ENCODE measurements around the gene DCLK1.
"Not testable (repeated sequence)": the region's sequence is repeated elsewhere in the genome, so short reads cannot be mapped to it uniquely, and the experiment has no call there.

The DCLK1 gene

DNA sequence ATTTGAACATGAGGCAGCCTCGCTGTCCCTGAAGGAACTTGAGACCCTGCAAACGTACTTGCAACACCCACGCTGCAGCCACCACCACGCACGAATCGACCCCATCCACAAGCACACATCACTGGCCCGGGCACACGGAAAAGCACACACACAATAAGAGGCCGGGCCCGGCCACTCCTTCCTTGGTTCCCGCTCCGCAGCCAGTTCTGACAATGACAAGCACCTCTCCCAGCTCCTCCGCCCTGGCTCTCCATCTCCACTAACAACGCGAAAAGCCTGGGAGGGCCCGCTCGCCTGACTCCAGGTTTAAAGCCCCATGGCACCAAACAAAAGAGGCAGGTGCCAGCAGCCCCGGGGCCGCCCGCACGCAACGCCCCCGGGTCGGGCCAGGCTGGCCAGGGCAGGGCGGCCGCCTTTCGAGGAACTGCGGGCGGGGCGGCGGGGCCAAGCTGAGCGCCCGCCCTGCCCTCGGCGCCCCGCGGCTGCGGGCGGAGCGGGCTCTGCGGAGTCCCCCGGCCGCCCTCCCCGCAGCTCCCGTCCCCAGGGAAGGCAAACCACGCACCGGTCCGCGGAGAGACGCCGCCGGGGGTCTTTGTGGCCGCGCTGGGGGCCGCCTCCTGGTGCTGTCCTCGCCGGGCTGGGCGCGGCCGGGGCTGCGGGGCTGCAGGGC, 495 bp downstream of the DCLK1 start:
- DNase-seq = no peak

DNA sequence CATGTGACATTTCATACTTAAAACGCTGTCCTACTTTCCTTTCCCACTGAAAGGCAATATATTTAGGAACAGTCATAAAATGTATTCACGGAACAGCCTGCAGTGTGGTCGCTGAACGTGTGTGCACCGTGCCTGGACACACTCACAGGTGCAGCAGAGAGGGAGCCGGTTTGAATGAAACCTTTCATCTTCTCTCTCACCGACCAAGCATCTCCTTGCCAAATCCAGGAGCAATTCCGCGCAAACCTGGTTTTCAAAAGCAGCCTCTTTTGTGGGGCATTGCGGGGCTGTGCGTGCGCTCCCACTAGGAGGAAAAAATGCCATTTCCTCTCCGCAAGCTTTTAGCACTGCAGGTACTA, 1.0 kb downstream of the DCLK1 start:
- no peak for DNase-seq

DNA sequence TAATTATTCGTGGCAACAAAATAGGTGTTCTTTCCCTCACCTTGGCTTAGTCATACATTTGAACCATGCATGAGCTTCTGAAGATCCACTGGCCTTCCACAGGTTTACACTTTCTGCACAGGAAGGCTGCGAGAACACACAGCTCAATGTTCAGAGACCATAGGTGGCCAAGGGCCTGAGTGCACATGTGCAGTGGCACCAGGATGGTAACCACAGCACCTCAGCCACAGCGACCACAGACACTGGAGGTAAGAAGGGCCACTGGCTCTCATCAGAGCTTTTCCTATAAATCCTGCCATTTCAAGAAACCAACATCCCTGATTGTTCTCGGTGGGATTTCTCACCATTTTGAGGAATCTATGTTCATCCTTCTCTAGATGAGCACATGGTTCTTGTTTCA, 1.6 kb downstream of the DCLK1 start:
- no peak for DNase-seq

DNA sequence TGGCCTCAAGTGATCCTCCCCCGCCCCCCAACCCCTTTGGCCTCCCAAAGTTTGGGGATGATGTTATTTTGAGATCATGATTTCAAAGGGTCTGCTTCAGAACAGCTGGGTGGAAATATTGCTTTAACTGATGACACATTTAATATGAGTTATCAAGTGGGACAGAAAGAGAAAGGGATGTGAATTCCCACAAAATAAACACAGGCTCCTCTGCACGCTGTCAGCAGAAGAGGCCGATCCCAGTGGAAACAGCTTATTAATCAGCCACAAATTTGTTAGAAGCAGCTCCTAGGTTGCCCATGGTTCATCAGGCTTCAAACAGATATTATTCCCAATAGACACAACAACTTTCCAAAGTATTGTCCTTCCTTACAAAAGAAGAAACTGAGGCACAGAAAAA, 4.7 kb downstream of the DCLK1 start:
- DNase-seq = no peak

DNA sequence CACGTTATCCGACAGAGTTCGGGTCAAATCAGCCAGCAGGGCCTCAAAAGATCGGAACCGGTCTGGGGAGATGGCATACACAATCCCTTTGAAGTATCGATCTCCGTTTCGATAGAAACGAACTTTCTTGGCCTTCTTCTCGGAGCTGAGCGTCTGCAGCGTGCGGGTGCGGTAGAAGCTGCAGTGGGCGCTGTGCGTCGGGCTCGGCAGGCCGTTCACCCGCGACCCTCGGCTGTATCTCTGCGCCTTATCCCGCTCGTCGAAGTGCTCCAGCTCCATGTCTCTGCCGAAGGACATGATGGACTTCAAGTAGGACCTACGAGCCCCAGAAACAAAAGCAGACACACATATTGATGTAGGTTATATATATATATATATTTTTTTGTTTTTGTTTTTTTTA, 5.3 kb downstream of the DCLK1 start:
- no peak for DNase-seq

DNA sequence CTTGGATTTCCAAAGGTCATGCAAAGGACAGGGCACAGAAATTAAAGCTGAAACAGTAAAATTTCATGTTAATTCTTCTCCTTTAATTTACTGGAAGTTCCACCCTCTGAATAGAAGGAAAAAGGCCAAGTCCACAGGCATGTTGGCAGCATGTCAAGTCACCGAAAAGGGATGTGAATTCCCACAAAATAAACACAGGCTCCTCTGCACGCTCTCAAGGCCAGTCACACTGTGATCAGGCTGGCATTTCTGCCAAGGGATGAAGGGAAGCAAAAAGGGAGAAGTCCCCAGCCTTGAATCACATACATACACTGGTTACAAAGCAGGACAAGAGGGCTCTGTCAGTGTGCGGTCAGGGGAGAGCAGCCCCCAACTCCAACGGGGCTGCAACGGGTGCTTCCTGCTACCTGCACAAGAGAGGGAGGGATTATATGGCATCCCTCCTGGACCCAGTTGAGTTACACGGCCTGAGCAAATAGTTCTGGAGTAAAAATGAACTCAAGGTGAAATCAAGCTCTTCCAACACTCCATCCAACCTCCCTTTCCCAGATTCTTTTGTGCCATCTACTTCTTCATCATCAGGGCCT, 6.9 kb downstream of the DCLK1 start:
- no peak for DNase-seq

DNA sequence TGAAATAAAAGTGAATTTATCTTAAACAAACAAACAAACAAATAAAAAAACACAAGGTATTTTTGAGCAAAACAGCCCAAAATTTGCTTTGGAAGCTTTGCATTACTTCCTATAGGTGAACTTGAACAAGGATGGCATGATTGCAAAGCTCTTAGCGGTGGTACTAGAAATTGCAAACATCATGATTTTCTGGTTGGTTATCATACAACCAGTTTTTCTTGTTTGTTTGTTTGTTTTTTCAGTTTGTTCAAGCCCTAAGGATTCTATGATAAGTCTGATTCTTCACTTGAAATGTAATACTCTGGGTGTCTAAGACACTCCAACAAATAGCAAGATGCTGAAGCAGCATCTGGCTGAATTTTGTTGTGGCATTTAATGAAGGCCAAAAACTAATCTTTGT, 15.9 kb downstream of the DCLK1 start:
- no peak for DNase-seq

DNA sequence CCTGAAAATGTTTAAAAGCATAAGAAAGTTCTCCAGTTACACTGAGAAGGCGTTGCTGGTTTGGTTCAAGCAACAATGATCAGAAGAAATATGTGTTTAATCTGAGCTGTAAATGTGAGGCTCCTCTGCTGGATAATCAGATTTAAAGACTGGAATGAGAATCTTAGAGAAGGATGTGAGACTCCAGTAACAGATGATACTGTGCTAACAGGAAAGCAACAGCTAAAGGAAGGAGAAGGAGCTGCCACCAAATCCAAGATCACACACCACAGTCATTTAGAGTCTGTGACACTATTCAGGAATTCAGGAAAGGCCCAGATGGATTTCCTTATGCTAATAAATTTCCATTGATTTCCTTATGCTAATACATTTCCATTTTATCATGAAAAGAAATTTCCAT, 16.9 kb downstream of the DCLK1 start:
- no peak for DNase-seq

DNA sequence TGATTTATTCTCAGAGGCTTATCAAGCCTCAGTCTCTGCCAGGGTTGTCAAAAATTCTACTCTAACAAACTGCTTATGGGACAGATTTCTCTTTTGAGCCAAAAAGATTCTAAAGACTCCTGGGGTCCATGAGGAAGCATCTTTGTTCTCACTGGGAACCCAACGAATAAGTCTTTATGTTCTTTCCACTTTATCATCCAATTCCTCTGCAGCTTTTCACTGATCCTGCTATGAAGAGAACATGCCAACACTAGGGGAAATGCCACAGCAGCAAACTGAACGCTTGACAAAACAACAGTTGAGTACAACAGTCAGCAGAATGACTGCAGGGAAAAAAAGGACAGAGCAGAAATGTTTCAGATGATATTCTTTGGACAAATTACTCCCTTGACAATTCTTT, 22.2 kb downstream of the DCLK1 start:
- no peak for DNase-seq

DNA sequence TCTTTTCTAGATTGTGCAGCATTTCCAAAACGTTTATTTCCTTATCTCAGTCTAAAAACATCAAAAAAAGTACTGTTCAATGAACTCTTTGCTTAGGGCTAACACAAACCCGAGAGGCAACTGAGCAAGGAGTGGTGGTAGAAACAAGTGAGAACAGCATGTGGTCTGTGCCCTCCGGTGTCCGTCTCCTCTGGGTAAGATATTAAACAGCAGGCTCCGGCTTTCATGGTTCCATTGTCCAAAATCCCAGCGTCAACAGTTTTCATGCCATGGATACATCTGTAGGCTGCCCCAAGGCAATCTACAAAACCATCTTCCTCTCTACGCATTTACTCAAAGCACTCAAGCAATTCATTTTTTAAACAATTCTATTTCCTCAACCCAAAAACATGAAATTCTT, 22.8 kb downstream of the DCLK1 start:
- DNase-seq = no peak

DNA sequence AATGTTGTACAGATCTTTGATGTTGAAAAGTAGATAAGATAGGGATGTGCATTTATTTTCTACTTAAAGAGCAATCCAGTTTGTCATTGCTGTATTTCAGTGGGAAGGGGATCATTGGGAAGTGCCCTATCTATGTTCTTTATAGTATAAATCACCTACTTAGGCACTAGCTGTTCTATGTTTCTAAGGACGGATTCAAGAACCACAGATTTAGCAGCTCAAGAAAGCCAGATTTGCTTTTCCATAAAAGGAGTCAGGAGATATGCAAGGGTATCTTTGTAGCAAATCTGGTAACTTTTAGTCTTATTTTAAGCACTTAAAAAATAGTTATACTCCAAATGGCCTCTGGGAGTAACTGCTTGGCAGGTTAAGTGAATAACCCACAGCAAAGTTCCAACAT, 23.7 kb downstream of the DCLK1 start:
- no peak for DNase-seq

DNA sequence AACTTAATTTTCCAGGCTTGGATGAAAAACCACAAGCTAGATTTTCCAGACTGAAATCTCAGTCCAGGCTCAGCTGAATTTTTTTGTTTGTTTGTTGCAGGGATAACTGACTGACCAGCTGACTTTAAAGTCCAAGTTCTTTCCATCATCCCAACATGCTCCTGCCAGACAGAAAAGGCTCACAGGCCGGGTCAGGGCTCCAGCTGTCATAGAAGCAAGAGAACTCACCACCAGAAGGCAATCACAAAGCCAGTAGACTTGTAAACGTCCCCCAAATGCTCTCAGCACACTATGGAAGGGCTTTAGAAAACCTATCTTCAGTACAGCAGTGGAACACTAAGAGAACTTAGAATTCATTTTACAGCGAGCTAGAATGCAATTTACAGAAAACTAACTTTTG, 25.5 kb downstream of the DCLK1 start:
- DNase-seq = no peak

DNA sequence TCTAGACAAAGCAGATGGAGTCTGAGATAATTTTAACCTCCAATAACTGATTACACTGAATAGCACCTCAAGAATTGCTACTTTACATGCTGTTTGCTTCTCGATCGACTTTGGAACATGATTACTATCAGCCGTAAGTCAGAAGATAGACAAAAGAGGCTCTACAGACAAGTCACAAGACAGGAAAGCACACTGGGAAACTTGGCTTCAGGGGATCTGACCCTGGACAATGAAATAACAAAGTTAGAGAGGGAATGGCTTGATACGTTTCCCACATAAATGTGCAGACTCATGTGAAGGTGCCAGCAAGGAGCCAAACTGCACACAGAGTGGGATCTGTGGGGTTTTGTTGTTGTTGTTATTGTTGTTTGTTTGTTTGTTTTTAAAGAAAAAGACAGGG, 28.5 kb downstream of the DCLK1 start:
- no peak for DNase-seq

DNA sequence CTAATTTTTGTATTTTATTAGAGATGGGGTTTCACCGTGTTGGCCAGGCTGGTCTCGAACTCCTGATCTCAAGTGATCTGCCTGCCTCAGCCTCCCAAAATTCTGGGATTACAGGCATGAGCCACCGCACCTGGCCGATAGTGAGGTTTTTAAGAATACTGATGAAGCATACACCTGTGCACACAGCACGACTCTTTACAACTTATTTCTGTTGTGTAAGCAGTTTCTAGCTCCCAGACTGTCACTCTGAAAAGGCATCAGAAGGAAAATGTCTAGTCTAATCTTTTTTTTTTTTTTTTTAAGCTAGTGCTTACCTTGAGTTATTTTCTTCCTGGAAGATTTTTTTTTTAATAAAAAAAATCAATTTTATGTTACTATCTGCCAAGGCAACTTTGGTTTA, 29.3 kb downstream of the DCLK1 start:
- DNase-seq = not testable (repeated sequence)

DNA sequence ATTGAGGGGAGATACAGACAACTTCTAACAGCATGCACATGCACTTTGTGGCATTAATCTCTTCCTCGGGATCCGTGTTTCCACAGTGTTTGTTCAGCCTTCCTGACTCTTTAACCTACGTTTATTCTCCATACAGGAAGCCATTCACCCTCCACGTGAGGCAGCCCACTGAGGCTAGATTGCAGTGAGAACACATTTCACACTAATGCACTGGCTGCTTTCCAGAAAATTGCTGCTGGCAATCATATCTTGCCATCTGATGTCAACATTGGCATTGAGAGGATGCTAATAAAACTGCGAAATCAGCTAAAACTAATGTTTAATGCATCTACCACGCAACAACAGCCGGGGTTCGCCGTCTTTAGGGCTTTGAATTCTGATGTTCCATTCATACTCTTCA, 30.0 kb downstream of the DCLK1 start:
- no peak for DNase-seq

DNA sequence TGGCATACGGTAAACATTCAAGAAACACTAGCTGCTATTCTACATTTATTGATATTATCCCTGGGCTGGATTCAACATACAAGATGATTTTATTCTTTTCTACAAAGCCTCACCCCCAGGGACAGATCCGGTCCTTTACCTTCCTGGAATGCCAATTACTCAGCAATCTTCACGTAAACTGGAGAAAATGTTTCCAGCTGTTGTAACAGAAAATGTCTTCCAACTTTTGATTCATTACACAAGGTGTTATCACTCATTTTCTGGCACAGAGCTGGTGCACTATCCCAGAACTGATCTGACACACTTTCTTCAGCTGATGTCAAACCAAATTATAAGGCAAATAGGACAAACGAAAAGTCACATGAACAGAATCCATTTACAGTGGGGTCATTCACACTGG, 33.1 kb downstream of the DCLK1 start:
- DNase-seq = no peak

DNA sequence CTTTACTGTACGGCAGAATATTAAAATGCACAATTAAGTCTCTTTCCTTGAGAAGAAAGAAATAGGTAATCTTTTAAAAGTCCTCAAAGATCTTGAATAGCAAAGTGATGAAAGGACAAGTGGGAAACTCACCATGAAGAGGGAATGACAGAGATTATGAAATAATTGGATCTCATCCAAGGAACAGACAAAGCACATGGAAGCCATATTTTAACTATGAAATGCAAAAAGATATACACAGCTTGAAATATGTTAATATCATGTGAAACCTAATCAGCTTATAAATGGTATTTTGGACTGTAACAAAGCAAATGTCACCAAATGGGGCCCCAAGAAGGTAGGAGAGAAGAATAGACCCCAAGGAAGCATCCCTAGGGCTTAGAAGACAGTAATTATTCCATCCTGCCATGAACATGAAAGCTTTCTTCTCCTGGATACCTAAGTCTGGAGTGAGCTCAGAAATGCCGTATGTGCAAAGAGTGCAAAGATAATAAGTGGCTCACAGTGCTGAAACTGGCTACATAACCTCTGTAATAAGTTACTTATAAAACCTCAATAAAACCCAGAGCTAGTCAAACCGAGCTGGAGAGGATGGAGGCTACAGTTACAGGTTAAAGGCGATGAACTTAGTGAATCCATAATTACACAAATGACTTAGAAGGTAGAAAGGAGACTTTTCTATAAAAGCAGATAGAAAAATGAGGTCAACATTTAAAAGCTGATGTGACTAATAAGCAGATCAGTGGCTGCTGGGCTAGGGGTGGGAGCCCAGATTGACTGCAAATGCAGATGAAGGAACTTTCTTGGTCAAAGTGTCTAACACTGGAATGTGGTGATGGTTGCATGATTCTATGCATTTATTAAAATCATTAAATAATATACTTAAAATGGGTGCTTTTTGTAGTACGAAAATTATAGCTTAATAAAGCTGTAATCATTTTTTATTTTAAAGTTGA, 34.4 kb downstream of the DCLK1 start:
- no peak for DNase-seq

DNA sequence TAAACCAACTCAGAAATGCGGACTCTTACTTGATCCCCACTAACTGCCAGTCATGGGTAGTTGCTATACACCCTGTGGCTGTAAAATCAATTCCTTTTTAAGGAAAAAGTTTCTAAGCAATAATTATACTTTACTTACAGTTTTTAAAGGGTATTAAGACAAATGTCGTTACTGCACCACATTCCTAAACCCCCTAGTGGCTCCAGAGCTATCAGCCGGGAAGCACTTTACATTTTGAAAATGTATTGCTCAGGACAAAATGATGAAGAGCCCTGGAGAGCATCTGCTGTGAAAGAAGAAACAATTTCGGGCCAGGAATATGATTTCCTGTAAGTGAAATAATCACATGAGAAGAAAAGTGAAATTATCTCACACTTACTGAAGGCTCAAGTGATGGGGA, 36.7 kb downstream of the DCLK1 start:
- DNase-seq = no peak

DNA sequence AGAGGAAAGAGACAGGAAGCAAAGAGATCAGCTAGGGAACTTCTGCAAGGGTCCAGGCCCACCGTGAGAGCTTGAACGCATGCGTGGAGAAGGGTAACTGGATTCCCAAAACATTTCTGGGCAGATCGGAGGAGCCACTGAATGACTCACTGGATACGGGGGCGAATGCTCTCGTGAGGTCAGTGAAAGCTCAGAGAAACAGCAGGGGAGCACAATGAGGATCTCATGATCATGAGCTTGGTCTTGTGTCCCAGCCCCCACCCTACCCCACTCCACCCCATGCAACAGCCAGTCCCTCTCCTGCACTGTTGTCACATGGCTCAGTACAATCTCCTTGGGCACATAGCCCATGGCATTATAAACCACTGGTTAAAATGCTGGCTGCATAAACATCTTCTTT, 40.6 kb downstream of the DCLK1 start:
- DNase-seq = no peak

DNA sequence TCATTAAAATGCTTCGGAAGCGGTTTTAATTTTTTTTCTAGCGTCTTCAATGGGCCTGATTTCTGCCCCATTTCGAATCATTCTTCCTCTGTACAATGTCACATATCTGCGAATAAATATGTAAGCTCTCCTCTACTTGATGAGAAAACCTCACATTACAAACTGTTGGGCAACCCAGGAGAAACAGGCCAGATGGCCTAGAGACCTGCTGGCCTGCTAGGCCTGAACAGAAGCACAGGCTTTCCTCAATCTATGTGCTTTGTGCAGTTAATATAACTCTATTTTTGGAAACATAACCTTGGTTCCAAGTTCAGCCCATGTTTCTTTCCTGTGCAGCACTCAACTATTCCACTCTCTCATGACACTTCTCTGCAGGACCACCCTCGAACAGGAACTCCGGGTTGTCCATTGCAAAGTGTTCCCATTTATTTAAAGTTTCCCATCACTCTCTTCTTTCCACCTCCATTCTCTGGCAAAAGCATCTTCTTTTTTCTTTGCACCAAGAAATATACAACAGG, 42.0 kb downstream of the DCLK1 start:
- DNase-seq = no peak

DNA sequence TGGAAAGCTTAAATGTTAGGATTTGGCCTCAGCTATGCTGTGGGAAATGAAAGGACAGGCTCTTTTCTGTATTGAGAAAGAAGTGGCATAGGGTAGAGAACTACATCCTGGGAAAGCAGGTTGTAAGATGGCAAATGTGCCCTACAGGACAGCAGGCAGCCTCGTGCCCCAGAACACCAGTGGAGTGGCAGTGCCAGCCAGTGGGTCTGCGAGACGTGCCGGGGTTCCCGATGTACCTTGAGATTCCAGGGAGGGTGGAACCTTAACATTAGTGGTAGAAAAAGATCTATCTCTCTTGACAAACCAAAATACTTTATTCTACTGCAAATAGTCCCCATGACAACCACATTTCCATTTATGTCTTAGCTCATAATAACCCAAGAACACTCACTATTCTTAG, 42.7 kb downstream of the DCLK1 start:
- no peak for DNase-seq

DNA sequence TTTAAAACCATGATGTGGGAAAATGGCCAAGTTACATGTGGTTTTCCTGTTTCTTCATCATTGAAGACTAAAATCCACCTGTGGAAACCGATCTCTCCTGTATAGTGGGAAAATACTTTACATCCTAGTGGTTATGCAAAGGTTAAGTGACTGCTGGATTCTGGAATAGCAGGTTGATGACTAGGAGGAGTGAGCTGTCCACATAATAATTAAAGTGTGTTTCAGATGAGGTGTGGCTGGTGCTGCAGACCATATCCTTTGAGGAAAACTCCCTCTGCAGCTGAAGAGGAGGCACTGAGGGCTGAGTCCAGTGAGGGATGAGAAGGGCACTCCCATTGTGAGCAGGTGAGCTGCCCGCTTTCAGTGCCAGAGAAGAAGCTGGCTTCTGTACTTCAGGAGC, 43.2 kb downstream of the DCLK1 start:
- no peak for DNase-seq

DNA sequence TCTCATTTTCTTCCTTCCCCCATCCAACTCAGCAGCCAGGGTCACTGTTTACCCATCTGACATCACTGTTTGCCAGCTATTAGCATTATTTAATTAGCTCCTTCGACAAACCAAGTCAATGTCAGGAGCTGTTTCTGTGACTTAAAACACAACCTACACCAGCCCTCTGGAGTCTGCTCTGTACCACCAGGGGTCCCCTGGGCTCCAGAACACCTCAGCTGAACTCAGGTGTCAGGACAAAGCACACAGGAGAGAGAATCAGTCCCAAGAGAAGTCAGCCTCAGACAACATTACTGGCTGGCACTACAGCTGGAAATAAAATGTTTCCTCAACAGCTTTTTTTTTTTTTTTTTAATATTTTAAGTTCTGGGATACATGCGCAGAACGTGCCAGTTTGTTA, 45.1 kb downstream of the DCLK1 start:
- DNase-seq = no peak

DNA sequence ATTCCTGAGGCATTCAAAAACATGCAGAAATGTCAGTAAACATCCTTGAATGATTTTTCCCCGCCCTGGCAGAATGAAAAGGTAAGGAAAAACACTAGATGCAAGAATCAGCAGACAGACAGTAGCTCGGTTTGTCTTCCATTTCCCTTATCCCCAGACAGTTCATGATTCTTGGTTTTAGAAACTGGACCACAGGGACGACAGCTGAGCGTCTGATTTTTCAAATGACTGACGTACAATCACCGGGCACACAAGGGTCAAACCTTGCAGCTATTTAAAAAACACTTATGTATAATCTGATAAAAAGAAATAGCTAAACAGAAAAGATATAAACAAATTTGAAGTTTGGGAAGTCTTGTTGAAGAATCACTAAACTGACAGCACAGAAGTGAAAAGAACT, 47.1 kb downstream of the DCLK1 start:
- no peak for DNase-seq
